AG09309 (cell line): ENCODE data around the gene PRR4.

Source experiments
- DNase-seq: peaks from one replicate; pipeline ENCODE4 v3.0.0-alpha.2; 2010; ENCODE audit warnings: low read depth
- H3K4me3 ChIP-seq: 2 replicates; pipeline ENCODE4 v1.5.1; 2011; ENCODE audit warnings: mild to moderate bottlenecking, low read depth, low read length, moderate library complexity; ENCODE audit not compliant: control insufficient read depth
- CTCF ChIP-seq: IDR thresholded peaks from 2 replicates; pipeline ENCODE4 v1.5.1; 2011; ENCODE audit warnings: mild to moderate bottlenecking, low read depth, low read length, inconsistent platforms; ENCODE audit not compliant: insufficient read depth, control insufficient read depth; ENCODE audit errors: missing control alignments

Gene PRR4

GRCh38 chr12:10842862-10843261 lies 6.4 kb downstream of the PRR4 start:
- TF ChIP-seq CTCF = no peak

GRCh38 chr12:10838461-10838860 lies 10.8 kb downstream of the PRR4 start:
- no peak overlapping the region for H3K4me3 ChIP-seq
- DNase-seq = no peak
- no peak for TF ChIP-seq CTCF

More at GRCh38 chr12:10842862-10843261, 6.4 kb downstream of the PRR4 start:
- H3K4me3 ChIP-seq = no peak overlapping the region
- no peak for DNase-seq

GRCh38 chr12:10829994-10830393 lies 19.3 kb downstream of the PRR4 start:
- H3K4me3 ChIP-seq = no peak overlapping the region
- no peak for DNase-seq
- TF ChIP-seq CTCF = no peak

GRCh38 chr12:10826258-10826657 lies 23.0 kb downstream of the PRR4 start, which contains the start of gene TAS2R10:
Gene TAS2R10 (minus strand): TSS chr12:10826358. CDS start chr12:10826269, 89 bp downstream.
- no peak for TF ChIP-seq CTCF

GRCh38 chr12:10824957-10825356 lies 24.3 kb downstream of the PRR4 start:
- DNase-seq = no peak
- TF ChIP-seq CTCF = no peak
- no peak overlapping the region for H3K4me3 ChIP-seq

More at GRCh38 chr12:10826258-10826657, 23.0 kb downstream of the PRR4 start, which contains the start of gene TAS2R10:
- H3K4me3 ChIP-seq = no peak within 1 kb of the TSS
- no peak for DNase-seq

- no peak for TF ChIP-seq CTCF
- H3K4me3 ChIP-seq = no peak overlapping the region
- DNase-seq = no peak
Observed at GRCh38 chr12:10811883-10812536, 37.3 kb downstream of the PRR4 start.
